AML-193 (cell line): ENCODE measurements around the gene MTA3.

Source experiments
- DNase-seq, 2 experiments: peaks; one replicate each; lab custom pipeline; 2025; lab: John Stamatoyannopoulos, UW

MTA3 gene

GRCh38 chr2:42804891-42805290 is 236.5 kb downstream of the MTA3 start:
- DNase-seq, result no peak
